Activated naive CD8-positive, alpha-beta T cell treated with anti-CD3 and anti-CD28 coated beads for 36 hours (primary cell): ENCODE measurements around the gene UCP2. TPM values are rescaled to one million over a fixed set of nuclear protein-coding genes. Genes with fewer than 3 reads are reported as not detected.

Experiments
- DNase-seq: peaks from one replicate; pipeline ENCODE4 v3.0.0; 2021
- H3K27ac Mint-ChIP-seq: one replicate; pipeline ENCODE4 v1.8.0; 2022; ENCODE audit warnings: mild to moderate bottlenecking, moderate library complexity, mixed read lengths
- H3K27me3 Mint-ChIP-seq: one replicate; pipeline ENCODE4 v1.8.0; 2022; ENCODE audit warnings: mild to moderate bottlenecking, mixed read lengths
- H3K36me3 Mint-ChIP-seq: one replicate; pipeline ENCODE4 v1.8.0; 2021; ENCODE audit warnings: mild to moderate bottlenecking, mixed read lengths
- H3K4me1 Mint-ChIP-seq: one replicate; pipeline ENCODE4 v1.8.0; 2021; ENCODE audit warnings: mixed read lengths
- H3K4me3 Mint-ChIP-seq: one replicate; pipeline ENCODE4 v1.8.0; 2022; ENCODE audit warnings: mild to moderate bottlenecking, moderate library complexity, mixed read lengths
- H3K9me3 Mint-ChIP-seq: one replicate; pipeline ENCODE4 v1.8.0; 2022; ENCODE audit warnings: mixed read lengths
- total RNA-seq, 2 experiments: library from RNA; stranded (reverse); gene quantifications; one replicate each; pipeline ENCODE4 v1.2.3, GENCODE V29; 2021

UCP2 gene
- total RNA-seq, 2 experiments from 2014 or later = 180 to 181 TPM

DNA sequence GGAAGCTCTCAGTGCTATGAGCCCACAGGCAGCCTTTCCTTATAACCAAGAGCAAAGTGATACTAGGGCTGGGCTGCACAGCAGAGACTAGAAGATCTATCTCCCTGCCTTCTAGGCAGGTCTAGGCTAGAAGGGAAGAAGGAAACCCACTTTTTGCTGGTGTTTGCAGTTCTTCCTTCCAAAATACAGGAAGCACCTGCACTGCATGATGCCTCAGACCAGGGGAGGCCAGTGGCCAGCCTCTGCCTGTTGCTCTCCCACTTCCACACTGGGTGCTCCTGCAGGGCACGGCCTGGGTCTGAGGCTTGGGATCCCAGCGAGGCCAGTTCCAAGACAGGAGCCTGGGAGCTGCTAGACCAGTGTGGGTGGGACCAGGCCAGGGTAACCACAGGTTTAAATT, 32.2 kb upstream of the UCP2 start:
- H3K27ac Mint-ChIP-seq = no peak overlapping the region
- H3K36me3 Mint-ChIP-seq = peaks cover 54% of the 10 kb centered on the region
- no peak overlapping the region for H3K4me3 Mint-ChIP-seq
- H3K4me1 Mint-ChIP-seq = peaks cover 60% of the 10 kb centered on the region
- no peaks in the 10 kb centered on the region for H3K9me3 Mint-ChIP-seq
- no peak for DNase-seq
- no peaks in the 10 kb centered on the region for H3K27me3 Mint-ChIP-seq

- Mint-ChIP-seq H3K36me3 (peaks cover 54% of the 10 kb centered on the region), H3K27me3 (no peaks in the 10 kb centered on the region), H3K9me3 (no peaks in the 10 kb centered on the region), H3K4me3 (no peak overlapping the region), H3K4me1 (peaks cover 69% of the 10 kb centered on the region), H3K27ac (no peak overlapping the region)
- no peak for DNase-seq
Observed at GRCh38 chr11:74013141-74013540, 30.5 kb upstream of the UCP2 start.

DNA sequence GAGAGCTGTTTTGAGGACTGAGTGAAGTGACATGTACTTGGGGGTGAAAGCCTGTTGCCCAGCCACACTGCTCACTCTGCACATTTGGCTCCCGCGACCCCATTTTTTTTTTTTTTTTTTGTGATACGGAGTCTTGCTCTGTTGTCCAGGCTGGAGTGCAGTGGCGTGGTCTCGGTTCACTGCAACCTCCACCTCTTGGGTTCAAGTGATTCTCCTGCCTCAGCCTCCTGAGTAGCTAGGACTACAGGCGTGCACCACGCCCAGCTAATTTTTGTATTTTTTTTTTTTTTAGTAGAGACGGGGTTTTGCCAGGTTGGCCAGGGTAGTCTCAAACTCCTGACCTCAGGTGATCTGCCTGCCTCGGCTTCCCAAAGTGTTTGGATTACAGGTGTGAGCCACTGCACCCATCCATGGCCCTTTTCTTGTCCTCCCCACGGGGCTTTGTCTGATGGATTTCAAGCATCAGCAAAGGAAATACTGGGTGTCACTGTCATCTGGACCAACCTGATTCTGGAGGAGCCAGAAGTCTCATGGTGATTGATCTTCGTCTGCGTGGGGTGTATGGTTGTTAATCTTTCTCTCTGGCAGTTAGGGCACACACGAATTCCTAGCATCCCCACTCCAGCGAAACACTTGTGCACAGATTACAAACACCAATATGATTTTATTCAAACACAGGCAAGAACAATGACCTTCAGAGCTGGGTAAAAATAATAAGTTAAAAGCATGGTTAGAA, 29.6 kb upstream of the UCP2 start:
- Mint-ChIP-seq H3K36me3 (peaks cover 52% of the 10 kb centered on the region), H3K27me3 (no peaks in the 10 kb centered on the region), H3K9me3 (no peaks in the 10 kb centered on the region), H3K4me1 (peaks cover 74% of the 10 kb centered on the region), H3K27ac (peak overlapping the region; percentile 91), H3K4me3 (no peak overlapping the region)
- DNase-seq = no peak

DNA sequence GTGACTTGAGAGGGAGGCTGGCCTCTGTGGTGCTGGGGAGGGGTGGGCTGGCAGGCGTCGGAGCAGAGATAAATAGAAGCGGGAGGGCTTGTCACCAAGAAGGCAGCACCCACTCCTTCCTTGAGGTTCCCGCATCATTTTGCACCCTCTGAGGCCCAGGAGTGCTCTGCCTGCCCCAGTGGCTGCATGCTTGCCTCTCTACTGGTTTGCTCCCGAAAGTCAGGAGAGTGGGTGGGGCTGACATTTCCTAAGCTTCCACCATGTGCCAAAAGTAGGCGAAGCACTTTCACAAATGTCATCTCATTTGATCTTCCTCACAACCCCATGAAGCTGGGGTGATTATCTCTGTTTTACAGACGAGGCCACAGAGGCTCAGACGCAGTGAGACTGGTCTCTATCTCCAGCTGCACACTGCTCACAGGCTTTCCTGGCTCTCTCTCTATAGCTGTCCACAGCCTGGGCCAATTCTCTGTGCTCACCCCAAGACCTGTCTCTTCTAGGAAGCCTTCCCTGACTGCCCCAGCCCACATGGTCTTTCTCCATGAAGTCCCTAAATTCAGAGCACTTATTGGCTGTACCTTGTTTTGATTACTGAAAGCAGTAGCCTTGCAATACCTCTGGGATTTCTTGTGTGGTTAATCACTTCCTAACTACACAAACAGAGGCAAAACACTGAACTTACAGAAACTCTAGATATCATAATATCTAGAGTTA, 28.9 kb upstream of the UCP2 start:
- peaks cover 76% of the 10 kb centered on the region for H3K4me1 Mint-ChIP-seq
- H3K9me3 Mint-ChIP-seq = no peaks in the 10 kb centered on the region
- H3K27me3 Mint-ChIP-seq = no peaks in the 10 kb centered on the region
- peaks cover 45% of the 10 kb centered on the region for H3K36me3 Mint-ChIP-seq
- peak; percentile 70 for DNase-seq
- H3K27ac Mint-ChIP-seq = peak overlapping the region; percentile 91
- peak overlapping the region; percentile 9 for H3K4me3 Mint-ChIP-seq

- Mint-ChIP-seq H3K4me1 (peaks cover 78% of the 10 kb centered on the region), H3K9me3 (no peaks in the 10 kb centered on the region), H3K4me3 (peak overlapping the region; percentile 9), H3K27me3 (no peaks in the 10 kb centered on the region), H3K27ac (peak overlapping the region; percentile 91), H3K36me3 (peaks cover 38% of the 10 kb centered on the region)
- DNase-seq = no peak
Observed at GRCh38 chr11:74010306-74011300, 28.0 kb upstream of the UCP2 start.

DNA sequence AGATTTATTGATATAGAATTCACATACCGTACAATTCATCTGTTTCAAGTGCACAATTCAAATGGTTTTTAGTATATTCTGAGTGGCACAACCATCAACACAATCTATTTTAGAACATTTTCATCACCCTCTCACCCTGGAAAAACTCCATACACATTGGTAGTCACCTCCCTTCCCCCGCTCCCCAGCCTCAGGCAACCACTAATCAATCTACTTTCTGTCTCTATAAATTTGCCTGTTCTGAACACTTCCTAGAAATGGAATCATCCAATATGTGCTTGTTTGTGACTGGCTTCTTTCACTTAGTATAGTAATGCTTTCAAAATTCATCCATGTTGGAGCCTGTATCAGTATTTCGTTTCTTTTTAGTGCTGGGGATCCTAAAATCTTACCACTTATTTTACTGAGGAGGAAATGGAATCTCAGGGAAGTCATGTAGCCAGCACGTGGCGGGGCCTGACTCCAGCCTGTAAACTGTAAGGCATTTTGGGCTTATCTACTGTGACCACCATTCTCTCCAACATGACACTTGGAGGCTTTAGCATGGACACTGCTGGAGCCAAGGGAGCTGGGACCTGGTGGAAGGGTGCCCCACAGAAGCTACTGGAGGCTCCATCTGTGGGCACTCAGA, 27.1 kb upstream of the UCP2 start:
- H3K9me3 Mint-ChIP-seq = no peaks in the 10 kb centered on the region
- no peak overlapping the region for H3K4me3 Mint-ChIP-seq
- peaks cover 37% of the 10 kb centered on the region for H3K36me3 Mint-ChIP-seq
- DNase-seq = no peak
- H3K27me3 Mint-ChIP-seq = no peaks in the 10 kb centered on the region
- H3K4me1 Mint-ChIP-seq = peaks cover 79% of the 10 kb centered on the region
- H3K27ac Mint-ChIP-seq = peak overlapping the region; percentile 91

GRCh38 chr11:74009230-74009547, 26.5 kb upstream of the UCP2 start:
- DNase-seq = no peak
- Mint-ChIP-seq H3K27me3 (no peaks in the 10 kb centered on the region), H3K4me1 (peaks cover 79% of the 10 kb centered on the region), H3K27ac (peak overlapping the region; percentile 85), H3K36me3 (peaks cover 34% of the 10 kb centered on the region), H3K9me3 (no peaks in the 10 kb centered on the region), H3K4me3 (no peak overlapping the region)

DNA sequence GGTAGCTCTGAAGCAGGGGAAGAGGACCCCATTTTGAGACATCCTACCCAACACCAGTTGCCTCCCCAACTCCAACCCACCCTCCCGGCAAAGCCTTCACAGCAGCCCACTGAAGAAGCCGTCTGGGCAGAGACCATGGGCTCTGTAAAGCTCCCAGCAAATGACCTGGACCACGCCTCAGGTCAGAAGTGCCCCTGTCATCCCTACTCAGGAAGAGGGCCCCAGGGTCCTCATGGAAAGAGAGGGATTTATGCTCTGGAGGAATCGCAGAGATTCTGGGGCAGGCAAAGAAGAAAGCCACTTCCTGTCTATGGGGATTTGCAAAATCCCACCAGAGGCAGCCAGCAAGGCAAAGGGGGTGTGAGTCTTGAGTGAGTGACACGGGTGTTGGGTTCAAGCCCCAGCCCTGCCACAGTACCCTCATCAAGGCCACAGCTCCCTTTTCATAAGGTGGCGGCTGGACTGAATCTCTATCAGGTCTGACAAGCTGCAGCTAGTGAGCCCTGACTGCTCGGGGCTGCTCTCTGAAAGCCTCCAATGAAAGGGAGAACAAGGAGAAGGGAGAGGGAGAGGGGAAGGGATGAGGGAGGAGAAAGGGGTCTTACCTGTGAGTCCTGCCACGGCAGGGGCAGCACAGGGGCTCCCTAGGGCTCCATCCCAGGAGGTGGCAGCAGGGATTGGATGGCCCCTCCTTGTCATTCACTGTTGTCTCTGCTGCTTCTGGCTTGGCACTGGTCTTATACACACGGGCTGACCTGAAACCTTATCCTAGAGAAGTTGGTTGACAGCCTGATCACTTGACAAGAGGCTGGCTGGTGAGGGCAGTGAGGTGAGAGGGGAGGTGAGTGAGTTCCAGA, 26.0 kb upstream of the UCP2 start, which contains the start of gene UCP3:
TSS of gene UCP3 (minus strand) at position 713 of the 857 bp plus-strand sequence. CDS start 2,043 bp downstream, outside the sequence.
- DNase-seq = no peak
- H3K4me3 Mint-ChIP-seq = no peak within 1 kb of the TSS
- H3K4me1 Mint-ChIP-seq = peaks cover 79% of the 10 kb centered on the region
- H3K27ac Mint-ChIP-seq = peak within 1 kb of the TSS; percentile 91
- H3K27me3 Mint-ChIP-seq = no peaks in the 10 kb centered on the region
- no peaks in the 10 kb centered on the region for H3K9me3 Mint-ChIP-seq
- peaks cover 30% of the 10 kb centered on the region for H3K36me3 Mint-ChIP-seq

DNA sequence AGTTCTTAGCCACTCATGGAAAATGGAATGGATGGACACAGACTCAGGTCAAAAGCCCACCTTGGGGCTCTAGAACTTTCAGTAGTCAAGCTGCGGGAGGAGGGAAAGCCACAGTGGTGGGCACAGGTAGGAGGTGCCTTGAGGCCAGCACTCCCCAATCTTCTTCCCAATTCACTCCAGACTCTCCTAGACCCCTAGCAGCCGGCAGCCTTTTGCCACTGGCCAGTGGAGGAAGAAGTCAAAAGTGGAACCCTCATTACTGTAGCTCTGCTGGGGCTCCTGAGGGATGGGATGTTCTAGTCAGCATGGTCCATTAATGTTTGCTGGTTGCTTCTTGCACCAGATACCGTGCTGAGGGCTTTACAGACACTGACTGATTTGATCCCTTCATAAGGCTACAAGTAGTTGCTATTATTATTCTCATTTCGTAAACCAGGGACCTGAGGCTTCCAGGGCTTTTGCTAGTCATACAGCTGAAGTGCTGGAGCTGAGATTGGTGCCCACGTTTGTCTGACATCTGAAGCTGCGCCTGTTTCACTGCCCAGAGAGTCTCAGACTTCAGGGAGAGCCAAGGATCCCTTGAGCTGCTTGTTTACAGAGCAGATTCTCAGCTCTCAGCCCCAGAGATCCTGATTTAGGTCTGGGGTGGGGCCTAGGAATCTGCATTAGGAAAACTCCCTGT, 25.2 kb upstream of the UCP2 start:
- Mint-ChIP-seq H3K4me1 (peaks cover 76% of the 10 kb centered on the region), H3K9me3 (no peaks in the 10 kb centered on the region), H3K36me3 (peaks cover 31% of the 10 kb centered on the region), H3K4me3 (no peak overlapping the region), H3K27ac (peak overlapping the region; percentile 30), H3K27me3 (no peaks in the 10 kb centered on the region)
- no peak for DNase-seq

DNA sequence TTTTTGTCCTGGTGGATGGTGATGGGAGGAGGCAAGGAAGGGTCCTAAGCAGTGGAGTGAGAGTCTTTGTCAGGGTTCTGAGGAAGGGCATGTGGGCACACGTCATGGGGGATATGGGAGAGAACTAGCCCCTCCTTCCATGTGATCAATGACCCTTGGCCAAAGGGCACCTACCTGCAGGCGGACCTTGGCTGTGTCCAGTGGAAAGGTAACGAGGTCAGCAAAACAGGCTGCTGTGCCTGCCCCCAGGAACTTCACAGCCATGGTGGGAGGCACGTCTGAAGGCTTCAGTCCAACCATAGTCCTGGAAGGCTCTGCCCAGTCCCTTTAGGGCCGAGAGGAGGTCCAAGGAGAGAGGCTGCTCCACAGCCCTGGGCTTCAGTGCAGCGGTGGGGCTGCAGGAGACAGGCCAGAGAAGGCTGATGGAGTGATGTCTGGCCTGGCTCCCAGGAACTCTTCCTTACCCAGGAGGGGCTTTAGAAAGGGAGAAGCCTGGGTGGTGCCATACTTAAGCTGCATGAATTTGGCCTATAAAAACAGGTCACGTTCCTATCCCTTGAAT, 24.2 kb upstream of the UCP2 start:
- Mint-ChIP-seq H3K4me1 (peaks cover 68% of the 10 kb centered on the region), H3K4me3 (no peak overlapping the region), H3K36me3 (peaks cover 30% of the 10 kb centered on the region), H3K27me3 (no peaks in the 10 kb centered on the region), H3K9me3 (no peaks in the 10 kb centered on the region), H3K27ac (peak overlapping the region; percentile 64)
- no peak for DNase-seq

- peaks cover 62% of the 10 kb centered on the region for H3K4me1 Mint-ChIP-seq
- H3K9me3 Mint-ChIP-seq = no peaks in the 10 kb centered on the region
- peak overlapping the region; percentile 94 for H3K27ac Mint-ChIP-seq
- H3K27me3 Mint-ChIP-seq = no peaks in the 10 kb centered on the region
- peaks cover 25% of the 10 kb centered on the region for H3K36me3 Mint-ChIP-seq
- DNase-seq = no peak
- H3K4me3 Mint-ChIP-seq = no peak overlapping the region
Observed at GRCh38 chr11:74005721-74006517, 23.3 kb upstream of the UCP2 start.

- DNase-seq = peak; percentile 81
- Mint-ChIP-seq H3K4me3 (peak overlapping the region; percentile 70), H3K27me3 (no peaks in the 10 kb centered on the region), H3K9me3 (no peaks in the 10 kb centered on the region), H3K27ac (peak overlapping the region; percentile 94), H3K4me1 (peaks cover 60% of the 10 kb centered on the region), H3K36me3 (peaks cover 22% of the 10 kb centered on the region)
Observed at GRCh38 chr11:74004759-74005615, 22.3 kb upstream of the UCP2 start.
